COLO668 (cell line): Measurements from ENCODE around the gene KAT14.
"Not testable (repeated sequence)": the region's sequence is repeated elsewhere in the genome, so short reads cannot be mapped to it uniquely, and the experiment has no call there.

Experiments used
- DNase-seq: peaks from one replicate; lab custom pipeline; 2025; ENCODE audit not compliant: unreplicated experiment; lab: John Stamatoyannopoulos, UW

Gene KAT14

DNA sequence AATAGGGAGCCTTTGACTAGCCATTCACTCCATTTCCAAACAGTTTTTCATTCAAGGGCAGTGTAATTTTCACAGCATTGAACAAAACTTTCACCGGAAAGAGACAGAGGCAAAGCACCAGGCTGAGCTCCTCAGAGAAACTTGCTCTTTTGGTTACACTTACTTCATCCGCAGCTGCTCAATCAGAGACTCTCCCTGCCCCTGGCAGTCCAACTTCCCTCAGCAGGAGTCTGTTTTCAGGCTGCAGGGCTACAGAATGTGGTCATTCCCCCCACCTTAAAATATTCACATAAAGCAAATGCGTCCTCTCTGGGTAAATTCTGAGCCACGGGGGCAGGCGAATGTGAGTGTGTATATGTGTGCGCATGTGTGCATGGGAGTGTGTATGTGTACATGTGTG is 80.6 kb downstream of the KAT14 start:
- no peak for DNase-seq

DNA sequence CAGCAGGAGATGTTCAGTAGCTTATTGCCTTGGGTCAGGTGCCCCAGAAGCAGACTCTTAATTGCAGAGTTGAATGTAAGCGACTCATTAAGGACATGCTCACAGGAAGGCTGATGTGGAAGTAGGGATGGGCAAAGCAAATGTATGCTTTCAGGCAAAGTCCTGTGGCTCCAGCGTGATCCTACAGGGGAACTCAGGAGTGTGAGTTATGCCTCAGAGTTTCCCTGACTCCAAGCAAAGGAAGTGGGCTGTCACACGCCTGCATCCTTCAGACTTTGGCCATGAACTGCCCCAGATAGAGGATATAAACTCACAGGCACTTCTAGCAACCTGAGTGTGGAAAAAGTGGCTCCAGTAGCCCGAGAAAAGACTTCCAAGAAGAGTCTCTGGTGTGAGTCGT is 85.7 kb downstream of the KAT14 start:
- no peak for DNase-seq

- no peak for DNase-seq
These were observed 87.4 kb downstream of the KAT14 start for GRCh38 chr20:18224968-18225568.

GRCh38 chr20:18225632-18226031 is 88.0 kb downstream of the KAT14 start:
- no peak for DNase-seq

DNA sequence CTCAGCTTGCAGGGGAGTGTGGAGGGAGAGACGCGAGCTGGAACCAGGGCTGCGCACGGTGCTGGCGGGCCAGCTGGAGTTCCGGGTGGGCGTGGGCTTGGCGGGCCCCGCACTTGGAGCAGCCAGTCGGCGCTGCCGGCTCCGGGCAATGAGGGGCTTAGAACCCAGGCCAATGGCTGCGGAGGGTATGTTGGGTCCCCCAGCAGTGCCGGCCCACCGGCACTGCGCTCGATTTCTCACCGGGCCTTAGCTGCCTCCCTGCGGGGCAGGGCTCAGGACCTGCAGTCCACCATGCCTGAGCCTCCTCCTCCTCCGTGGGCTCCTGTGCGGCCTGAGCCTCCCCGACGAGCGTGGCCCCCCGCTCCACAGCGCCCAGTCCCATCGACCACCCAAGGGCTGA is 89.1 kb downstream of the KAT14 start:
- not testable (repeated sequence) for DNase-seq

DNA sequence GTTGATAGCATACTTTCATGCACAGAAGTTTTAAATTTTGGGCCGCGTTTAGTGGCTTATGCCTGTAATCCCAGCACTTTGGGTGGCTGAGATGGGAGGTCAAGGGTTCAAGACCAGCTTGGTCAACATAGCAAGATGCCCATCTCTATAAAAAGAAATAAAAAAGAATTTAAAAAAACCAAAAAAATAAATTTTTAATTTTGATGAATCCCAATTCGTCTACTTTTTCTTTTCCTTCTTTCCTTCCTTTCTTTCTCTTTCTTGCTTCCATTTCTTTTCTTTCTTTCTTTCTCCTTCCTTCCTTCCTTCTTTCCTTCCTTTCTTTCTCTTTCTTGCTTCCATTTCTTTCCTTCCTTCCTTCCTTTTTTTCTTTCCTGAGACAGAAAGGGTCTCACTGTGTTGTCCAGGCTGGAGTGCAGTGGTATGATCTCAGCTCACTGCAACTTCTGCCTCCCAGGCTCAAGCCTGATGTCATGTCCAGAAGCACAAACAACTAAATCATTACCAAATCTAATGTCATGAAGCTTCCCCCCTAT is 95.8 kb downstream of the KAT14 start:
- no peak for DNase-seq
